ENCODE data around the gene RIT1. TPM values are rescaled to one million over a fixed set of nuclear protein-coding genes. Genes with fewer than 3 reads are reported as not detected.
"Not testable (repeated sequence)": the region's sequence is repeated elsewhere in the genome, so short reads cannot be mapped to it uniquely, and the experiment has no call there.

The RIT1 gene
- total RNA-seq, 1 donor from 2014 or later: 29.8 TPM

GRCh38 chr1:155933591-155934096 is 22.5 kb upstream of the RIT1 start:
- DNase-seq (ENCODE audit: low spot score): peak; percentile 43

GRCh38 chr1:155932487-155932886 is 21.3 kb upstream of the RIT1 start:
- peak; percentile 4 for DNase-seq (ENCODE audit: low spot score)

GRCh38 chr1:155932081-155932480 is 20.9 kb upstream of the RIT1 start:
- no peak for DNase-seq (ENCODE audit: low spot score)

GRCh38 chr1:155931332-155932038 is 20.3 kb upstream of the RIT1 start:
- peak; percentile 43 for DNase-seq (ENCODE audit: low spot score)

GRCh38 chr1:155930725-155931124 is 19.6 kb upstream of the RIT1 start:
- peak; percentile 10 for DNase-seq (ENCODE audit: low spot score)

GRCh38 chr1:155929057-155929456 is 17.9 kb upstream of the RIT1 start:
- no peak for DNase-seq (ENCODE audit: low spot score)

GRCh38 chr1:155925506-155925905 is 14.4 kb upstream of the RIT1 start:
- no peak for DNase-seq (ENCODE audit: low spot score)

GRCh38 chr1:155920717-155921116 is 9.6 kb upstream of the RIT1 start:
- no peak for DNase-seq (ENCODE audit: low spot score)

GRCh38 chr1:155919801-155920200 is 8.7 kb upstream of the RIT1 start:
- no peak for DNase-seq (ENCODE audit: low spot score)

GRCh38 chr1:155918660-155919059 is 7.5 kb upstream of the RIT1 start:
- no peak for DNase-seq (ENCODE audit: low spot score)

GRCh38 chr1:155913969-155914757 is 3.0 kb upstream of the RIT1 start:
- no peak for DNase-seq (ENCODE audit: low spot score)

GRCh38 chr1:155912056-155912536 is 947 bp upstream of the RIT1 start:
- no peak for DNase-seq (ENCODE audit: low spot score)

GRCh38 chr1:155910621-155911121 is 478 bp downstream of the RIT1 start:
- DNase-seq (ENCODE audit: low spot score): no peak

- DNase-seq (ENCODE audit: low spot score): peak; percentile 70
Measured at GRCh38 chr1:155909894-155910293, 1.3 kb downstream of the RIT1 start.

- DNase-seq (ENCODE audit: low spot score): no peak
Measured at GRCh38 chr1:155904261-155904660, 6.9 kb downstream of the RIT1 start.

GRCh38 chr1:155900161-155900560 is 11.0 kb downstream of the RIT1 start:
- DNase-seq (ENCODE audit: low spot score): no peak

GRCh38 chr1:155899683-155900082 is 11.5 kb downstream of the RIT1 start:
- no peak for DNase-seq (ENCODE audit: low spot score)

GRCh38 chr1:155898888-155899287 is 12.3 kb downstream of the RIT1 start:
- no peak for DNase-seq (ENCODE audit: low spot score)

- DNase-seq (ENCODE audit: low spot score): no peak
Measured at GRCh38 chr1:155897746-155898145, 13.4 kb downstream of the RIT1 start.

GRCh38 chr1:155896476-155896875 is 14.7 kb downstream of the RIT1 start:
- DNase-seq (ENCODE audit: low spot score): not testable (repeated sequence)

- DNase-seq (ENCODE audit: low spot score): not testable (repeated sequence)
Measured at GRCh38 chr1:155895617-155896016, 15.5 kb downstream of the RIT1 start.

- peak; percentile 46 for DNase-seq (ENCODE audit: low spot score)
Measured at GRCh38 chr1:155893389-155894142, 17.6 kb downstream of the RIT1 start.
